GOT3 (cell line): Measurements from ENCODE around the gene LRIG3.
A peak's percentile ranks its signal among the peaks of the same experiment; 100 is the strongest.
"Not testable (repeated sequence)": the region's sequence is repeated elsewhere in the genome, so short reads cannot be mapped to it uniquely, and the experiment has no call there.

Experiments
- DNase-seq: peaks from one replicate; lab custom pipeline; 2025; ENCODE audit warnings: mixed read lengths; lab: John Stamatoyannopoulos, UW

LRIG3 gene, protein sequence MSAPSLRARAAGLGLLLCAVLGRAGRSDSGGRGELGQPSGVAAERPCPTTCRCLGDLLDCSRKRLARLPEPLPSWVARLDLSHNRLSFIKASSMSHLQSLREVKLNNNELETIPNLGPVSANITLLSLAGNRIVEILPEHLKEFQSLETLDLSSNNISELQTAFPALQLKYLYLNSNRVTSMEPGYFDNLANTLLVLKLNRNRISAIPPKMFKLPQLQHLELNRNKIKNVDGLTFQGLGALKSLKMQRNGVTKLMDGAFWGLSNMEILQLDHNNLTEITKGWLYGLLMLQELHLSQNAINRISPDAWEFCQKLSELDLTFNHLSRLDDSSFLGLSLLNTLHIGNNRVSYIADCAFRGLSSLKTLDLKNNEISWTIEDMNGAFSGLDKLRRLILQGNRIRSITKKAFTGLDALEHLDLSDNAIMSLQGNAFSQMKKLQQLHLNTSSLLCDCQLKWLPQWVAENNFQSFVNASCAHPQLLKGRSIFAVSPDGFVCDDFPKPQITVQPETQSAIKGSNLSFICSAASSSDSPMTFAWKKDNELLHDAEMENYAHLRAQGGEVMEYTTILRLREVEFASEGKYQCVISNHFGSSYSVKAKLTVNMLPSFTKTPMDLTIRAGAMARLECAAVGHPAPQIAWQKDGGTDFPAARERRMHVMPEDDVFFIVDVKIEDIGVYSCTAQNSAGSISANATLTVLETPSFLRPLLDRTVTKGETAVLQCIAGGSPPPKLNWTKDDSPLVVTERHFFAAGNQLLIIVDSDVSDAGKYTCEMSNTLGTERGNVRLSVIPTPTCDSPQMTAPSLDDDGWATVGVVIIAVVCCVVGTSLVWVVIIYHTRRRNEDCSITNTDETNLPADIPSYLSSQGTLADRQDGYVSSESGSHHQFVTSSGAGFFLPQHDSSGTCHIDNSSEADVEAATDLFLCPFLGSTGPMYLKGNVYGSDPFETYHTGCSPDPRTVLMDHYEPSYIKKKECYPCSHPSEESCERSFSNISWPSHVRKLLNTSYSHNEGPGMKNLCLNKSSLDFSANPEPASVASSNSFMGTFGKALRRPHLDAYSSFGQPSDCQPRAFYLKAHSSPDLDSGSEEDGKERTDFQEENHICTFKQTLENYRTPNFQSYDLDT

DNA sequence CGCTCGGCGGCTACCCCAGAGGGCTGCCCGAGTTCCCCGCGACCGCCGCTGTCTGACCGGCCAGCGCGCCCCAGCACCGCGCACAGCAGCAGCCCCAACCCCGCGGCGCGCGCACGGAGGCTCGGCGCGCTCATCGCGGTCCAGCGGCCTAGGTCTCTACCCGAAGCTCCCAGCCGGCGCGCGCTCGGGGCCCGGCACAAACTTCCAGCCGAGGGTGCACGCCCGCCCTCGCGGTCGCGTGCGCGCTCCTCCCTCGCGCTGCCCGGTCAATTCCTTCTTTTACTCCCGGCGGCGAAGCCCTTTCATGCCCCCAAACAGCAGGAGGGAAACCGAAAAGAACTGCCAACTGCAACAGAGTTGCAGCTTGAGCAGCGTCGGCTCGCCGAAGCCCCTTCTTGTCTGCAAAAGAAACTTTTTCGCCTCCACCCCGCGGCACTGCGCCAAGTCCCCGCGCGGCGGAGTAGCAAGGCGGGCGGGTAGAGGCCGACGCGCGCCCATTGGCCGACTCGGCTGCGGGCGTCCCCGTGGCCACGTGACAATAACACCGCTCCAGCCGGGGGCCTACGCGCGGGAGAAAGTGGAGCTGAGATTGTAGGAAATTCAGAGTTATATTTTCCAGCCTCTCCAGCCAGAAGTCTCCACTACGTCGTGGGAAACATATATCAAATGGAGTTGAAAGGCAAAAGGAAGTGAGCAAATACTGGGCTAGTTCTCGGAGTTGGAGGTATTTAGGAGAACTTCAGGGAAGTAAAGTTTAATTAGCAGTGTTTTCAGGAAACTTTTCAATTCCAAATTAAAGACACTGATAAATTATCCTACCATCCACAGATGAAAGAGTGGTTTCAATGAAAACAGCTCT lies at the start of gene LRIG3:
Gene LRIG3 (minus strand): TSS at position 403 of the 859 bp plus-strand sequence. CDS start 269 bp downstream, at position 134.
- peak; percentile 96 for DNase-seq

GRCh38 chr12:58969237-58969636 lies 48.9 kb upstream of the LRIG3 start:
- no peak for DNase-seq

GRCh38 chr12:58967561-58967960 lies 47.3 kb upstream of the LRIG3 start:
- DNase-seq: no peak

GRCh38 chr12:58966939-58967338 lies 46.6 kb upstream of the LRIG3 start:
- DNase-seq: no peak

DNA sequence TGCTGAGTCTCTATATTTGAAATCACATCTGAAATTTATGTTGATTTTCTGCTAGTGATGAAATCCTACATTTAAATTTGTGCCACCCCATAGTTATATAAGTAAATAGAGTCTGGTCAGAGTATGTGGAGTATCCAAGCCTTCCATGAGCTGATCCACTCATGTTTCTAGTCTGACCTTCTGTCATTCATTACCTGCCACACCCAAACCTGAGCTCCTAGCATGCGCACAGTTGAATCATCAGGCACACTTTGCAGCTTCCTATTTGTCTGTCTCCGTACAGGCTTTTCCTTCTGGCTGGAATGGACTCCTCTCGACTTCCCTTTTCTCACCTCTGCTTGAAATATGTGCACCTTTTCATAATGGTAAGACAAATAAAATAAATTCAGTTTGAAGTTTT lies 45.3 kb upstream of the LRIG3 start:
- no peak for DNase-seq

DNA sequence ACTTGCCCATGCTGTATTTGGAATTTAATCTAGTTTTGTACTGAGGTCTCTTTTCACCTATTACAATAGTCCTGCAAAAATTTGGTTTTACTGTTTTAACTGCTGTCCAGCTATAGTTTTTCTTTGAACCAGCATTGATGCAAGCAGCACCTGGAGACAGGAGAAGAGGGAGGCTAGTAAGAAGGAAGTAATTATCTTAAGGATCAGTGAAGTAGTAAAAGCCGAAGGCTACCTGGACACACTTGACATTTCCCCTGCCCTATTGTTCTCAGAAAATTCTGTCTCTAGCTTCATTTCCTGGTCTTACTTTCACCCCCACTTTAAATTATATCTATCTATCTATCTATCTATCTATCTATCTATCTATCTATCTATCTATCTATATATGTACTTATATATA lies 43.5 kb upstream of the LRIG3 start:
- no peak for DNase-seq

DNA sequence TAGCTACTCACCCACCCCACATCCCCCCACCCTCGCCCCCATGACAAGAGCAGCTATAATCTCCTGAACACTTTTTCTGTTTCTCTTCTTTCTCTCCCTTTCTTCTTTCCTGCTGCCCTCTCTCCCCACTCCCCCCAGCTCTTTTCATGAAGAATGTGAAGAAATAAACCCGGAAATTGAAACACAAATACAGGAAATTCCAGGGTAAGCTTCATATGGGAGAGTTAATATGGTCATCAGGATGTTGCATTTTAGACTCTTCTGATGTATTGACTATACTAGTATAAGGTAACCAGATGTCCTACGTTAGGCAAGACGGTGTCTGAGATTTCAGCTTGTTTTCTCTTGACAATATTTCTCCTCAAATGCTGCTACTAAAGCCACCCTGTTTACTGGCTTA lies 41.6 kb upstream of the LRIG3 start:
- no peak for DNase-seq

- no peak for DNase-seq
Measured at GRCh38 chr12:58961166-58961565, 40.9 kb upstream of the LRIG3 start.

- no peak for DNase-seq
Measured at GRCh38 chr12:58959639-58960300, 39.5 kb upstream of the LRIG3 start.

- DNase-seq: no peak
Measured at GRCh38 chr12:58957298-58957697, 37.0 kb upstream of the LRIG3 start.

- no peak for DNase-seq
Measured at GRCh38 chr12:58955849-58956248, 35.5 kb upstream of the LRIG3 start.

DNA sequence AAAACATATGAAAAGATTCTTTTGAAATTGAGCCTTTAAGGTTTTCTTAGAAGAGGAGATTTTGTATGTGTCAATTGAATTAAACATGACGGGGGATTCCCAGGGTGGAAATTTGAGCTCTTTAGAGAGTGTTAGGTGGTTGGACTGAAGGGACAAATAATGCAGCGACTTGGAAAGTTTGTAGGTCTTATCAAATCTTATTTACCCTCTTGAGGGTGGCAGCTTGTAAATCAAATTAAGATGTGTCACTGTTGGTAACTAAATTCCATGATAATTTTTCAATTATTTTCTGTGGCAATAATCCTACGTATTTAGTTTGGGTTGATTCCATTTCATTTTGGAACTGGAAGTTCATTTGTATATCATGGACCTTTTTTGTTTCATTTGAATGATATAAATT lies 33.7 kb upstream of the LRIG3 start:
- DNase-seq: no peak

GRCh38 chr12:58950739-58951100 lies 30.4 kb upstream of the LRIG3 start:
- DNase-seq: no peak

DNA sequence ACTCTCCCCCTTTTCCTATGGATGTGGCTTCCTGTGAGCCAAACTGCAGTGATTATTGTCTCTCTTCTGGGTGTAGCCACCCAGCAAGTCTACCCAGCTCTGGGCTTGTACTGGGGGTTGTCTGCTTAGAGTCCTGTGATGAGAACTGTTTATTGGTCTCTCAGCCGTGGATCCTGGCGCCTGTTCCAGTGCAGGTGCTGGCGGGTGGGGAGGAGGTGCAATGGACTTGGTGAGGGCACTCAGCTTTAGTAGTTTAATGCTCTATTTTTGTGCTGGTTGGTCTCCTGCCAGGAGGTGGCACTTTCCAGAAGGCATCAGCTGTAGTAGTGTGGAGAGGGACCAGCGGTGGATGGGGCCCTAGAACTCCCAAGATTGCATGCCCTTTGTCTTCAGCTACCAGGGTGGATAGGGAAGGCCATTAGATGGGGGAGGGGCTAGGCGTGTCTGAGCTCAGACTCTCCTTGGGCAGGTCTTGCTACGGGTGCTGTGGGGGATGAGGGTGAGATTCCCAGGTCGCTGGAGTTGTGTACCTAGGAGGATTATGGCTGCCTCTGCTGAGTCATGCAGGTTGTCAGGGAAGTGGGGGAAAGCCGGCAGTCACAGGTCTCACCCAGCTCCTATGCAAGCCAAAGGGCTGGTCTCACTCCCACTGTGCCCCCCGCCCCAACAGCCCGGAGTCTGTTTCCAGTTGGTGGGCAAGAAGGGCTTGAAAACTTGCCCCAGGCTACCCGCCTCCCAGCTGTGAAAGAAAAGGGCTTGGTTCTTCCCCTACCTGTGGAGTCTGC lies 29.8 kb upstream of the LRIG3 start:
- not testable (repeated sequence) for DNase-seq

- no peak for DNase-seq
Measured at GRCh38 chr12:58943079-58943478, 22.8 kb upstream of the LRIG3 start.

DNA sequence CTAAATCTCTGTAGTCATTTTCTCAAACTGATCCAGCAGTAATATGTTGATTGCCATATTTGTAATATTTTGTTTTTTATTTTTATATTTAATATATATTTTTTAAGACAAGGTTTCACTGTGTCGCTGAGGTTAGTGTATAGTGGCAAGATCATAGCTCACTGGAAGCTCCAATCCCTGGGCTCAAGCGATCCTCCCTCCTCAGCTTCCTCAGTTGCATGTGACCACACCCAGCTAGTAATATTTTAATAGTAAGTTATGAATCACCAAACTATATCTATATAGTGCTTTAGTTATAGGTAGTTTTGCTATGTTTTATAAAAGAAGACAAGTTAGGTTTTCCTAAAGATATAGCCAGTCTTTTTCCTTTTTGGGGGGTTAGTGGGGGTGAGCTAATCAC lies 22.0 kb upstream of the LRIG3 start:
- DNase-seq: no peak

GRCh38 chr12:58939399-58940100 lies 19.2 kb upstream of the LRIG3 start:
- no peak for DNase-seq

- DNase-seq: no peak
Measured at GRCh38 chr12:58938440-58938839, 18.1 kb upstream of the LRIG3 start.

DNA sequence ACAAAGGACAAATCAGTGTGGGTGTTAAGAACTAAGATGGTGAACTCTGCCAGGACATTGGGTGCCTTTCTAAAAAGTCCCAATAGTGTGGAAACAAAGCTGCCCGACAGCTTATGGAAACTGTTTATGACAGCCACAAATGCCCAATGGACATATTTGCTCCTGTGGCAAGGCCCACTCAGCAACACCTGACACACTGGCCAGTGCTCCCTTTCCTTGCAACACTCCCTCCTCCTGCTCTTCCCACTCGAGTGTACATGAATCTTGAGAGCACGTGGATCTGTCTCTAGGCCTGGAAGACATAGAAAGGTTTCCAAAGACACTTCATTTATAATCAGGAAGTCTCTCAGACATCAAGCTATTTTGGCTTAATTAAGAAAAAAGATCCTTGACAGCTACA lies 14.2 kb upstream of the LRIG3 start:
- no peak for DNase-seq
